A673 (cell line): ENCODE results near the gene TTC7B. TPM values are rescaled to one million over a fixed set of nuclear protein-coding genes. Genes with fewer than 3 reads are reported as not detected.

ENCODE experiments used
- BruUV-seq: library from RNA; stranded (reverse); fragments of 400-500 nt; replicated peaks from 2 replicates; lab custom pipeline; 2021; lab: Mats Ljungman, UMichigan
- CTCF ChIA-PET: fragments of 300-600 bp; sonication (Branson Sonifier 250); formaldehyde crosslinking; loops from one replicate; lab custom pipeline; 2022; ENCODE audit warnings: antibody characterized with exemption; lab: Charles Lee
- POLR2A ChIA-PET: fragments of 300-600 bp; sonication (Branson Sonifier 250); formaldehyde crosslinking; loops from one replicate; lab custom pipeline; 2022; ENCODE audit warnings: antibody characterized with exemption; ENCODE audit not compliant: low non-redundant PET; lab: Charles Lee
- DNase-seq: peaks from one replicate; pipeline ENCODE4 v3.0.0-alpha.2; 2015; ENCODE audit warnings: low spot score
- H3K27ac ChIP-seq: fragments of 200-600 bp; sonication (generic); 2 replicates; pipeline ENCODE4 v1.5.1; 2016; ENCODE audit warnings: mixed run types, low read depth, mild to moderate bottlenecking, mixed read lengths, antibody characterized with exemption, low read length; ENCODE audit not compliant: poor library complexity, severe bottlenecking
- H3K27me3 ChIP-seq: fragments of 200-600 bp; sonication (generic); replicated peaks from 2 replicates; pipeline ENCODE4 v1.6.1; 2017; ENCODE audit warnings: mixed run types, low read depth, mild to moderate bottlenecking, mixed read lengths, antibody characterized with exemption, low read length; ENCODE audit not compliant: insufficient read depth, poor library complexity
- H3K36me3 ChIP-seq: fragments of 200-600 bp; sonication (generic); 2 replicates; pipeline ENCODE4 v1.6.1; 2016; ENCODE audit warnings: mixed run types, mild to moderate bottlenecking, mixed read lengths, antibody characterized with exemption, low read length; ENCODE audit not compliant: insufficient read depth, poor library complexity, severe bottlenecking
- H3K4me1 ChIP-seq: fragments of 200-600 bp; sonication (generic); 2 replicates; pipeline ENCODE4 v1.6.1; 2017; ENCODE audit warnings: mixed run types, mild to moderate bottlenecking, mixed read lengths, antibody characterized with exemption, low read length; ENCODE audit not compliant: insufficient read depth, poor library complexity, severe bottlenecking
- H3K4me3 ChIP-seq: fragments of 200-600 bp; sonication (generic); 2 replicates; pipeline ENCODE4 v1.5.1; 2016; ENCODE audit warnings: low read depth, mixed run types, mild to moderate bottlenecking, mixed read lengths, low read length; ENCODE audit not compliant: poor library complexity, severe bottlenecking
- H3K9me3 ChIP-seq: fragments of 200-600 bp; sonication (generic); 2 replicates; pipeline ENCODE4 v1.6.1; 2016; ENCODE audit warnings: mixed run types, low read depth, mild to moderate bottlenecking, mixed read lengths, antibody characterized with exemption, low read length; ENCODE audit not compliant: poor library complexity, severe bottlenecking
- EZH2 ChIP-seq: fragments of 200-600 bp; sonication (generic); IDR thresholded peaks from 2 replicates; pipeline ENCODE4 v1.6.1; 2017; ENCODE audit warnings: borderline replicate concordance, low read depth, mild to moderate bottlenecking, mixed read lengths, antibody characterized with exemption, low read length; ENCODE audit not compliant: poor library complexity, severe bottlenecking
- intact Hi-C: fragments of 100-400 bp; cut with micrococcal nuclease; formaldehyde crosslinking; loops from one replicate; pipeline ENCODE4 v1.10.0; 2022; ENCODE audit not compliant: unreplicated experiment
- total RNA-seq: library from RNA; stranded (reverse); gene quantifications from 2 replicates; pipeline ENCODE4 v1.2.3, GENCODE V29; 2021
- TF ChIP-seq, protein P1 (sequence below): fragments of 300-800, 200-600 bp; sonication (generic); conservative IDR thresholded peaks from 2 replicates; pipeline ENCODE4 v1.5.1; 2017; ENCODE audit warnings: low read depth, mild to moderate bottlenecking, antibody characterized with exemption, low read length, moderate library complexity, mixed read lengths

Gene TTC7B
- total RNA-seq, 1 experiment from 2014 or later = 39.2 TPM

DNA sequence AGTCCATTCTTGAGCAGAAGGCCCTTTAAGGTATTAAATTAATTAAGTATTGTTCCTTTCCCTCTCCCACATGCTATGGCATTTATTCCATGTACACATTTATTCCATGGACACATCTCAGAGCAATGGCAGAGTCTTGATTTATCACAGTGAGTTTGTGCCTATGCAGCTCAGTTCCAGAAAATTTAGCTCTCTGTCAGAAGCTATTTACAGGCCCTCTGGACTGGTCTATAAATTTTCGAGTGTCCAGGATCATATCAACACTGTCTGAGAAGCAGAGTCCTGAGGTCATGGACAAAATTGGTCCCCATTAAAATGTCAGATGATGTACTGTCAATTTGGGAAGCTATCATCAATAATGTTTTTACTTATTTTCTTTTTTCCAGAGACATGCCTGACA lies 65.5 kb downstream of the TTC7B start:
- no peak overlapping the region for H3K27ac ChIP-seq
- TF ChIP-seq, protein P1, sequence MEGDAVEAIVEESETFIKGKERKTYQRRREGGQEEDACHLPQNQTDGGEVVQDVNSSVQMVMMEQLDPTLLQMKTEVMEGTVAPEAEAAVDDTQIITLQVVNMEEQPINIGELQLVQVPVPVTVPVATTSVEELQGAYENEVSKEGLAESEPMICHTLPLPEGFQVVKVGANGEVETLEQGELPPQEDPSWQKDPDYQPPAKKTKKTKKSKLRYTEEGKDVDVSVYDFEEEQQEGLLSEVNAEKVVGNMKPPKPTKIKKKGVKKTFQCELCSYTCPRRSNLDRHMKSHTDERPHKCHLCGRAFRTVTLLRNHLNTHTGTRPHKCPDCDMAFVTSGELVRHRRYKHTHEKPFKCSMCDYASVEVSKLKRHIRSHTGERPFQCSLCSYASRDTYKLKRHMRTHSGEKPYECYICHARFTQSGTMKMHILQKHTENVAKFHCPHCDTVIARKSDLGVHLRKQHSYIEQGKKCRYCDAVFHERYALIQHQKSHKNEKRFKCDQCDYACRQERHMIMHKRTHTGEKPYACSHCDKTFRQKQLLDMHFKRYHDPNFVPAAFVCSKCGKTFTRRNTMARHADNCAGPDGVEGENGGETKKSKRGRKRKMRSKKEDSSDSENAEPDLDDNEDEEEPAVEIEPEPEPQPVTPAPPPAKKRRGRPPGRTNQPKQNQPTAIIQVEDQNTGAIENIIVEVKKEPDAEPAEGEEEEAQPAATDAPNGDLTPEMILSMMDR = no peak
- TF ChIP-seq EZH2 = no peak
- no peak for DNase-seq
- CTCF ChIA-PET = no interaction called here
- POLR2A ChIA-PET = no interaction called here
- H3K36me3 ChIP-seq = no peaks in the 10 kb centered on the region
- H3K9me3 ChIP-seq = peaks cover 5% of the 10 kb centered on the region
- H3K27me3 ChIP-seq = no peaks in the 10 kb centered on the region
- H3K4me1 ChIP-seq = no peaks in the 10 kb centered on the region
- H3K4me3 ChIP-seq = no peak overlapping the region
- no TSS peak for BruUV-seq
- intact Hi-C loops = no loop called here

DNA sequence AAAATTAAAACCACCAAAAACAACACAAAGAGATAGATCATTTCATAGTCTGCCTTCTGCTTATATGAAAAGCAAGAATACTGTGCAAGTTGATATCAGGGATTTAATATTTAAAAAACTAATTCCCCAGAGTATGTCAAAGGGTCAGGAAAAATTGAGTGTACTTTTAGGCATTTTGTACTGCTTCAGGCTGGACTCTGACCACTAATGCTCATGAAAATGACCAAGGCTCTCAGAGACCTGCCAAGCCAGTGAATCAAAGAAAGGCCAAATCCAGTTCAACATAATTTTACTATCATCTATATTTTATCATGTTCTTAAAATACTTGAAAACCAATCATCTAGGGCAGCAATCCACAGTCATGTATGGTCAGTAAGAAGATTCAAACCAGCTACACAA lies 66.0 kb downstream of the TTC7B start:
- no peak for DNase-seq
- H3K4me1 ChIP-seq = no peaks in the 10 kb centered on the region
- no peaks in the 10 kb centered on the region for H3K27me3 ChIP-seq
- H3K4me3 ChIP-seq = no peak overlapping the region
- POLR2A ChIA-PET = no interaction called here
- TF ChIP-seq, protein P1 = no peak
- TF ChIP-seq EZH2 = no peak
- peaks cover 5% of the 10 kb centered on the region for H3K9me3 ChIP-seq
- H3K36me3 ChIP-seq = no peaks in the 10 kb centered on the region
- CTCF ChIA-PET = no interaction called here
- BruUV-seq = no TSS peak
- no peak overlapping the region for H3K27ac ChIP-seq
- intact Hi-C loops = no loop called here

DNA sequence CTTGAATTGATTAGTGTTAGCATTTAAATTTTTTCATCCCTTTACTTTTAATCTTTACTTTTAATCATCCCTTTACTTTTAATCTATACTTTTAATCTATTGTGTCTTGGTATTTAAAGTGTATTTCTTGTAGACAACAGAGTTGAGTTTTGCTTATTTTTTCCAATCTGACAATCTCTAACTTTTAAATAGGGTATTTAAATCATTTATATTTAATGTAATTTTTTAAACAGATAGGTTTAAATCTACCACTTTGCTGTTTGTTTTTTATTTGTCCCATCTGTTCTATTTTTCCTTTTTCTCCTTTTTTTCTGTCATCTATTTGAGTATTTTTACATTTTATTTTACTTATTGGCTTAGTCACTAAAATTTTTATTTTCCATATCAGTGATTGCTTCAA lies 68.3 kb downstream of the TTC7B start:
- no peak for DNase-seq
- TF ChIP-seq, protein P1 = no peak
- no peak for TF ChIP-seq EZH2
- H3K27me3 ChIP-seq = no peaks in the 10 kb centered on the region
- peaks cover 6% of the 10 kb centered on the region for H3K4me1 ChIP-seq
- H3K9me3 ChIP-seq = peaks cover 5% of the 10 kb centered on the region
- intact Hi-C loops = no loop called here
- no peak overlapping the region for H3K4me3 ChIP-seq
- POLR2A ChIA-PET = no interaction called here
- BruUV-seq = no TSS peak
- H3K36me3 ChIP-seq = no peaks in the 10 kb centered on the region
- CTCF ChIA-PET = no interaction called here
- H3K27ac ChIP-seq = no peak overlapping the region
